A375 (cell line): ENCODE data around the gene TUBAL3. TPM values are rescaled to one million over a fixed set of nuclear protein-coding genes. Genes with fewer than 3 reads are reported as not detected.

Experiments used
- total RNA-seq: library from RNA; depleted of rRNA; stranded (reverse); fragments of >200 nt; shearing (Covaris generic); gene quantifications from 2 replicates; pipeline ENCODE4 v1.2.3, GENCODE V29; 2014; rRNA removed

The TUBAL3 gene
- total RNA-seq = not detected in 2 replicates

DNA sequence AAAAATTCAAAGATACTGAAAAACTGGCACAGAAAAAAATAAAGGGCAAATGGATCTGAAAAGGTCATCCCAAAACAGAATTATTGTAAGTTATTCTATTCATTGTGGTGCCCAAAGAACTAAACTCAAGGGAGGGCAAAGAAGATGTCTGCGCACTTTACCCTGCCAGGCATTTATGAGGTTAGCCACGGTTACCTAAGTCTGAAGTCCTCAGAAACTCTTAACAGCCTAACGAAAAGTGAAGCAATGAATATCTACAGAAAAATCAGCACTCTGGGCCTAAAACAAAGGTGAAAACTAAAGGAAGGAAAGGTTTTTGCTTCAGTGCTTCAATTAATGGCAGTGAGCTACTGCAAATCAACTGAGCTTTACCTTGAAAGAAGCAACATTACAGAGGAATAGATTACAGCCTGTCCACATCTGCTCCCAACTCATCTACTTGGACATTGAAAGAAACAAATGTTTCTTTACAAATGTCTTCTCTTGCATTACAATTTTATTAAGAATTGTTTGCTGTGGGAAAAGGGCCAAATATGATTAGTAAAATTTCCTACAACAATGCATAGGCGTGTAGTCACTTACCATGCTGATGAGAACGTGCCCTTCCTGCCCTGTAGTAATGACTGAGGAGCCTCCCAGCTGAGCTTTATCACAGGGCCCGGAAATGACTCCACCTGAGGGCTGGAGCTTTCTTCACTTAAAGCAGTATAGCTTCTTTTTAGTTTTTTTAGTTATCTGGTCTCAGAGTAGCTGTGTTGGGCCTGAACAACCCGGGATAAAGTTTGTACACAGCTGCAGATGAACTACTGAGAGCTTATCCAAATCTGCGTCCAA, at the start of gene TUBAL3:
TSS of gene TUBAL3 (minus strand) at position 621 of the 834 bp plus-strand sequence. CDS start at position 585, 36 bp downstream.

DNA sequence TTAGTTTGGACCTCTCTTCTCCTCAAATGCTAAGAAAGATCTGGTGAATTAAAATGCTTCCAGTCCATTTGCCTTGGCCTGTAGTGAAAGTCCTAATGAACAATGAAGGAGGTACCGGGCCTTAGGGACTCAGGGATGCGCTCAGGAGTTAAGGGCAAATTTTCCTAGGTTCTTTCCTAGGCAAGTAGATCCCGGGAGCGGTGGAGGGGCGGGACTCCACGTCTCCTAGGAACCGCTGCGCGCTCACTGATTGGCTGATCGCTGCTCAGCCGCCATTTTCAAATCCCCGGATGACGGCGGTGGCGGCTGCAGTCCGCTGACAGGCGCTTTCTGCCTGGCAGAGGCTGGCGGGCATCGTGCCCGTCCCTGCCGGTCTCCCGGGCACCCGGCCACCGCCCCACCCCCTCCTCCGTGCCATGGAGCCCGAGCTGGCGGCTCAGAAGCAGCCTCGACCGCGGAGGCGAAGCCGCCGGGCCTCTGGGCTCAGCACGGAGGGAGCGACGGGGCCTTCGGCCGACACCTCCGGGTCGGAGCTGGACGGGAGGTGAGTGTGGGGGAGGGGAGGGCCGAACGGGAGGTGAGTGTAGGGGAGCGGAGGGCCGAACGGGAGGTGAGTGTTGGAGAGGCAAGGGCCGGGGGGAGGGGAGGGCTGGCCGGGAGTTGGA, 7.8 kb upstream of the TUBAL3 start, which contains the start of gene NET1:
TSS of gene NET1 (plus strand) at position 281 of the 665 bp plus-strand sequence. CDS start at position 417, 136 bp downstream.

DNA sequence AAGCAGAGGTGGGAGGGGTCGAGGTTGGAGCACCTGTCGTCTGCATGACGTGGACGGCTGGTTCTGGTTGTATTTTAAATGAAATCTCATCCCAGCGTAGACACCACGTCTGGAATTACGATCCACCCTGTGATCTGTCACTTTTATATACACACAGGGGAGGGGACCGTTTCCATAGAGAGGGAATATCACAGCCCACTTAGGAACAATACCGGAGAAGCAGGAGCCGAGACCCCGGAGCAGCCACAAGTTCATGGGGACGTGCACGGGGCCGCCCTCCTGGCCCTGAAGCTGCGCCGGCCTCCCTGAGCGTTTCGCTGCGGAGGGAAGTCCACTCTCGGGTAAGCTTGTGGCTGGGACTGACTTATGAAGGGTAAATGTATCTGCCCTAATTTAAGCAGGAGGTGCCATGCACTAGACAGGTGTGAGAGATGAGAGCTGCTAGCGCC, 39.7 kb downstream of the TUBAL3 start, which contains the start of gene UCN3:
TSS of gene UCN3 (plus strand) at position 77 of the 449 bp plus-strand sequence. CDS start 8,755 bp downstream, outside the sequence.

Other genes with a start within 250 kb of the TUBAL3 start
- gene AKR1C8, start 219.7 kb downstream of the TUBAL3 start, total RNA-seq = 0.21 TPM in 1 of 2 replicates, not detected in the other
- gene AKR1C4, start 208.0 kb downstream of the TUBAL3 start, total RNA-seq = not detected in 2 replicates
- gene UCN3, start 39.9 kb downstream of the TUBAL3 start, total RNA-seq = not detected in 2 replicates
- 63.1 and 64.5 TPM in 2 replicates for gene NET1, start 7.7 kb upstream of the TUBAL3 start, total RNA-seq
- gene CALML5, start 94.7 kb upstream of the TUBAL3 start, total RNA-seq = not detected in 2 replicates
- not detected in 2 replicates for gene CALML3, start 120.1 kb upstream of the TUBAL3 start, total RNA-seq